ENCODE measurements around the gene CAMK2B. TPM values are rescaled to one million over a fixed set of nuclear protein-coding genes. Genes with fewer than 3 reads are reported as not detected.
A peak's percentile ranks its signal among the peaks of the same experiment; 100 is the strongest.
"Not testable (repeated sequence)": the region's sequence is repeated elsewhere in the genome, so short reads cannot be mapped to it uniquely, and the experiment has no call there.

The CAMK2B gene
- total RNA-seq, 1 donor from 2014 or later = 31.8 TPM

GRCh38 chr7:44219371-44220045 is 105.9 kb downstream of the CAMK2B start:
- peak; percentile 9 for DNase-seq (ENCODE audit: low read depth)

- no peak for DNase-seq (ENCODE audit: low read depth)
These were observed 106.8 kb downstream of the CAMK2B start for GRCh38 chr7:44218418-44219201.

GRCh38 chr7:44217852-44218402 is 107.5 kb downstream of the CAMK2B start:
- DNase-seq (ENCODE audit: low read depth) = no peak

GRCh38 chr7:44217223-44217714 is 108.1 kb downstream of the CAMK2B start:
- peak; percentile 19 for DNase-seq (ENCODE audit: low read depth)

- peak; percentile 94 for DNase-seq (ENCODE audit: low read depth)
These were observed 108.7 kb downstream of the CAMK2B start for GRCh38 chr7:44216521-44217222.

- no peak for DNase-seq (ENCODE audit: low read depth)
These were observed 109.4 kb downstream of the CAMK2B start for GRCh38 chr7:44216019-44216418.

- DNase-seq (ENCODE audit: low read depth) = no peak
These were observed 109.9 kb downstream of the CAMK2B start for GRCh38 chr7:44215531-44215930.

GRCh38 chr7:44213877-44214388 is 111.5 kb downstream of the CAMK2B start:
- DNase-seq (ENCODE audit: low read depth) = peak; percentile 9

GRCh38 chr7:44213206-44213876 is 112.1 kb downstream of the CAMK2B start:
- DNase-seq (ENCODE audit: low read depth) = no peak

GRCh38 chr7:44212581-44213184 is 112.7 kb downstream of the CAMK2B start:
- peak; percentile 99 for DNase-seq (ENCODE audit: low read depth)

- peak; percentile 24 for DNase-seq (ENCODE audit: low read depth)
These were observed 113.4 kb downstream of the CAMK2B start for GRCh38 chr7:44212018-44212417.

- DNase-seq (ENCODE audit: low read depth) = no peak
These were observed 114.2 kb downstream of the CAMK2B start for GRCh38 chr7:44211126-44211675.

- DNase-seq (ENCODE audit: low read depth) = no peak
These were observed 115.3 kb downstream of the CAMK2B start for GRCh38 chr7:44210107-44210506.

GRCh38 chr7:44208085-44208484 is 117.3 kb downstream of the CAMK2B start:
- DNase-seq (ENCODE audit: low read depth) = no peak

GRCh38 chr7:44206008-44206407 is 119.4 kb downstream of the CAMK2B start:
- DNase-seq (ENCODE audit: low read depth) = no peak

- DNase-seq (ENCODE audit: low read depth) = no peak
These were observed 123.6 kb downstream of the CAMK2B start for GRCh38 chr7:44201813-44202212.

GRCh38 chr7:44200699-44201461 is 124.5 kb downstream of the CAMK2B start, which contains the start of gene YKT6:
Gene YKT6 (plus strand): TSS chr7:44200978. CDS start chr7:44201136, 158 bp downstream.
- peak; percentile 98 for DNase-seq (ENCODE audit: low read depth)

GRCh38 chr7:44200163-44200562 is 125.2 kb downstream of the CAMK2B start:
- not testable (repeated sequence) for DNase-seq (ENCODE audit: low read depth)

- no peak for DNase-seq (ENCODE audit: low read depth)
These were observed 127.9 kb downstream of the CAMK2B start for GRCh38 chr7:44197474-44197873.
